Endothelial cell of hepatic sinusoid (primary cell): ENCODE results near the gene MAML2.

ENCODE experiments used
- in situ Hi-C: cut with HindIII; loops from 2 replicates; pipeline ENCODE4 v1.10.0; 2017; ENCODE audit warnings: low sequenced_read_pairs

Gene MAML2

GRCh38 chr11:96027021-96027420 lies 316.0 kb downstream of the MAML2 start:
- in situ Hi-C loops, result no loop called here

DNA sequence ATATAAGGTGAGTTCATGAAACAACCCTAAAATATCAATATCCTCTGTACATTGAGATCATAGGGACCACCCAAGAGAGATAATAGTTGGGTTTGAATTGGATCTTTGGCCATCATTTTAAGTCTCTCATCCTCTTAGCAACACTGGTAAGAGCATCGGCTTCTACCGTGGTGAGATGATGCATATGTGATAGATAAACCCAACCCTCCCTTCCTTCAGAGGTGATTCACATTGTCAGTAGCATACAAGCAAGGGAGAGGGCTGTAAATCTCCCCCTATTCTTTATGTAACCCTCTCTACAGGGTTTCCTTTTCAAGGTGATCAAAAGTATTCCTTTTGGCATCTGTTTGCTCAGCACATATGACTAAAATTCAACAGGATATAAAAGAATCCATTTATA lies 316.7 kb downstream of the MAML2 start:
- in situ Hi-C loops, result no loop called here

GRCh38 chr11:96024666-96025065 lies 318.3 kb downstream of the MAML2 start:
- in situ Hi-C loops, result no loop called here

GRCh38 chr11:96023275-96023674 lies 319.7 kb downstream of the MAML2 start:
- in situ Hi-C loops, result no loop called here

DNA sequence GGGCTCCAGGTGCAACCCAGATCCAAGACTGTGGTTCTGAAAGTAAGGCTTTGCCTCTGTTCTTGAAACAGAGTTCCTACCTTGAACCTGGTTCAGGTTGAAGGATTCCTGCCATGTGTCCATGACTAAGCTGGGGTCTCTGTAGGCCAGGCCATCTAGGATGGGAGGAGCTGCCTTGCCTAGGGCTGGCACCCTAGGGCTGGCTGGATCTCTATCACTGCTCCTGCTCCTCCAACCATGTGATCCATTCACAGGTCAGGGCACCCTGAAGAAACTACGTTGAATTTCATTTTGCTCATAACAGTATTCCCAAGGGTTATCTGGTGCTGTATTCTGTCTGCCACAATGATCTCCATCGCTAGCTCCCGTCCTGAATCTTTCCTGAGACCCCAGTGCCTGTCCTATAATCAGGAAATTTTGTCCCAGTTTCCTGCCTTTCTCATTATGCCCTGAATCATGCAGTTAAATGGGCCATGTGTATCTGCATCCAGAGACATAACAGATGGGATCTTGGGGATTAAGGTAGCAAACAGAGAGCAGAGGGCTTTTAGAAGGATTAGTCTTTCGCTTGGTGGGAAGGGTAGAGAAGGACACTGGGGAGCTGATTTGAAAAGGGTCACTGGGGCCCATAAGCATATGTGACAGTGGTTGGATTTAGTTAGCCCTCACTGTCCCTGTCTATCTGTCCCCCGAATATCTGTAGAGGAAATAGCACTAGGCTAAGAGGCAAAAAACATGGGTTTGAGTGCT lies 320.9 kb downstream of the MAML2 start:
- in situ Hi-C loops, result no loop called here

DNA sequence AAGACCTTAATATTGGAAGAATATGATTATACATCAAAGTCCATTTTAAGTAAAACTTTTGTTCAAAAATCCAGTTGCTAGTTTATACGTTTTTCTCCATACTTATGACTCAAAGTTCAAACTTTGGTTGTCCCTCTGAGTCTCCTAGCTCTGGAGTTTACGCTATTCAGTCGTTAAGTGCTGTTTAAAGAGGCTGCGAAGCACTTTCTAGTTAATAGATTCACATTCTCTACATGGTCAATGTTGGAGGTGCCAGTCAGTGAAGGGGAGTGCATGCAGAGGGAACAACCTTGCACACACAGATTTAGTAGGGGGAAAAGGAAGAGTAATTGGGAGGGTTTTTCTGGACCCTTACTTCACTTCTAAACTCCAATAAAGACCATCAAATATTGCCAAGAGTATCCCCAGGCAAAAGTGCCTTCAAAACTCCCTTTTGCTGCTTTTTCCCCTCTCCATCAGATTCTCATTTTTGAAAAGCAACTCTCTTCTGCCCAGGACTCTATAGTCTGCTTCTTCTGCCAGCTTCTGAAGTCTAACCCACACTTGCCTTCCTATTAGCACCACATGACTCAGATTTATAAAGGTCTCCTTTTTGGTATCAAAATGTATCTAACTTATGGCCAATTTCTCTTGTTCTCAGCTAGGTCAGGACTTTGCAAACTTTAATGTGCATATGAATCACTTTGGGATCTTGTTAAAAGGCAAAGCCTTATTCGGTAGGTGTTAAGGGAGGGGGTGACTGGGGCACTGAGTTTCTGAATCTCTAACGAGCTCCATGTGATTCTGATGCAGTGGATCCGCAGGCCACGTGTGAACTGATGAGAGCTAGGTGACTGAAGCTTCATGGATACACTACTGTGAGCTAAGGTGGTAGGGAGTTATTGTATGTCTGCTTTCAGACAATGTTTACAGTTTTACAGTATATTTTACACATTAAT lies 322.9 kb downstream of the MAML2 start:
- in situ Hi-C loops, result no loop called here

GRCh38 chr11:96019281-96019680 lies 323.7 kb downstream of the MAML2 start:
- in situ Hi-C loops, result no loop called here

GRCh38 chr11:96017856-96018255 lies 325.1 kb downstream of the MAML2 start:
- in situ Hi-C loops, result no loop called here

- in situ Hi-C loops, result no loop called here
Observed at GRCh38 chr11:96016978-96017502, 326.0 kb downstream of the MAML2 start.

DNA sequence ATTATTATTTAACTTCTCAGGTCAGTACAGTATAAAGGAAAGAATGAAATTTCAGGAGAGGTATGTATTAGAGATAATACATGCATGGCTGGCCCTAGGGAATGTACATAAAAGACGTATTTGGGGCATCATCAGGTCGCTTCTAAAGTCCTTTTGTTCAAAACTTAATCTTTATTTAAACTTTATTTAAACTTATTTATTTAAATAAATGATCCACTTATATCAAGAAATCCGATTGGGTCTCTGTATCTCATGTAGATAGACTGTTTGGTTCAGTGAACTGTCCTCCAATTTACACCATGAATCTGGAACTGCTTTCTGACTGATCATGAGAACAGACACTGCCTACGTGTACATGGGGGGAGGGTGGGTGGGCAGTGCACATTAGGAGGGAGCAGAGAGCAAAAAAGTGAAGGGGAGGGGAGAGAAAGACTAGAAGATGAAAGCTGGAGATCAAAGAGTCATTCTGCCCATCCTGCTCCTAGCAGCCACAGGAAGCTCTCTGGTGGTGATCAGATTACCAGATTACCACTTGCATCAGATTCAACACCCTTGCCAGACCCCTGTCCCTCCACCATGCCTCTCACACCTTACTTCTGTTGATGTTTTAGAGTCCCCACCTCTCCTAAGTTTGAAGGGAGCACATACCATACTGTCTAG lies 327.0 kb downstream of the MAML2 start:
- in situ Hi-C loops, result no loop called here

DNA sequence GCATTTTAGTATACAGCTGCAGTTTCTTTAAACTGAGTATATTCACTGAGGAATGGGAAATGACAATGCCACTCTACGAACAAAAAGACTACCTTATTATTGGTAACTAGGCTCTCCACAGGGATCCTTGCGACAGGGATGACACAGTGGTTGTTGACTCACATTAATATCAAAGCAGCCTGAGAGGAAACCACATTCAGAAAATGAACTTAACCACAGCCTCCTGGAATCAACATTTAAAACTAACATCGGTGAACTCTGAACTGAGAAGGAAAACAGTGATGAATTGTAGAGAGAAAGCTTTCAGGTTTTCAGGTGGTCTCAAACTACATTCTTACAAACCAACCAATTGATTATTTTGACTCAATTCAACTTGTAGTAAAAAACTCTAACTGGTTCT lies 328.8 kb downstream of the MAML2 start:
- in situ Hi-C loops, result no loop called here

DNA sequence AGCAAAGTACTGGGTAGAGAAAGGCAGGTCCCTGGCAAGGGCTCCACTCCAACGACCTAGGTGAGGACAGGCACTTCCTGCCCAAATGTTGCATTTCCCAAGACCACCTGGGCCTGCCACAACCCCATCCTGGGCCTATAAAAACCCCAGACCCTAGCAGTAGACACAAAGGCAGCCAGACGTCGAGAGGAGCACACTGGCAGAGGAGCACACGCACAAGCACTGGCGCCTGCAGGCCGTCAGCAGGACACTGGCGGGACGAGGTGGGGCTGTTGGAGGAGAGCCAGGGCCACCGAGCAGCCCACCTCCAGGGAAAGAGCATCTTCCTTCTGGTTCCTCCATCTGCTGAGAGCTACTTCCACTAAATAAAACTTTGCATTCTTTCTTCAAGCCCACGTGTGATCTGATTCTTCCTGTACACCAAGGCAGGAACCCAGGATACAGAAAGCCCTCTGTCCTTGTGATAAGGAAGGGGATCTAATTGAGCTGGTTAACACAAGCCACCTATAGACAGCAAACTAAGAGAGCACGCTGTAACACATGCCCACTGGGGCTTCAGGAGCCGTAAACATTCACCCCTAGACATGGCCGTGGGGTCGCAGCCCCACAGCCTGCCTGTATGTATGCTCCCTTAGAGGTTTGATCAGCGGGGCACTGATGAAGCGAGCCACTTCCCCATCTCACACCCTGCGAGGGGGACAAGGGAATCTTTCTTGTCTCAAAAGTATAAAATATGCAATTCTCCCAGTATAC lies 329.4 kb downstream of the MAML2 start:
- in situ Hi-C loops, result no loop called here

- in situ Hi-C loops, result no loop called here
Observed at GRCh38 chr11:96012086-96012824, 330.7 kb downstream of the MAML2 start.

DNA sequence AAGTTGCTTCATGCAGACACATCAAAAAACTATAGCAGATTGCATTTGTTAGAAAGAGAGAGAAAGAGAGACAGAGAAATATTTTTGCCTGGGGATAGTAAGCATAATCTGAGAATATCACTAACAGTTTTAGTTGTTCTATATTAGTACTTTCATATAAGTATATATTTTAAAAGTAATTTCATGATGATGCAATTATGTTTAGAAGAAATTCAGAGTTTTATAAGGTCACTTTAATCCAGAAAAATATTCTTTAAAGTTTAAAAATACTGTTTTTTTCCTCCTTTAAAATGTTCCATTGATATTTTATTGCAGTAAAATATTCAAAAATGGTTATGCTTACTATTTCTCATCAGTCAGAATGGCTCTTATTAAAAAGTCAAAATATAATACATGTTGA lies 332.3 kb downstream of the MAML2 start:
- in situ Hi-C loops, result no loop called here

- in situ Hi-C loops, result no loop called here
Observed at GRCh38 chr11:96008161-96008720, 334.8 kb downstream of the MAML2 start.

DNA sequence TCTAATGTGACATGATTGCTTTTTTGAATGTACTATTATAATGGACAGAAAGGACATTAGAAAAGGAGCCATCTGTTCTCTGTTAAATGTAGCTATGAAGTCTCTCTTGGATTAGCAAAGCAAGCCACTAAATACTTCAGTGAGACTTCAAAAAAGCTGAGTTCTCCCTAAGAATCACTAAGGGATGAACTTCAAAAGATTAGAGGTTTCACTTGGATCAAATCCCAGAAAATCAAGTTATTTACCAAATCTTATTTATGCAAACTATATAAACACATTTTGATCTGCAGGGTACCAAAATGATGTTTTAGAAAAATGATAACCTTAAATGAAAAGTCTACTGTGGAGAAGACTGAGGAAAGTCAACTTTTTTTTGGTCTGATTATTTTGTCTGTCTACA lies 337.0 kb downstream of the MAML2 start:
- in situ Hi-C loops, result no loop called here

GRCh38 chr11:96004862-96005261 lies 338.1 kb downstream of the MAML2 start:
- in situ Hi-C loops, result no loop called here

- in situ Hi-C loops, result no loop called here
Observed at GRCh38 chr11:96002754-96003290, 340.2 kb downstream of the MAML2 start.

DNA sequence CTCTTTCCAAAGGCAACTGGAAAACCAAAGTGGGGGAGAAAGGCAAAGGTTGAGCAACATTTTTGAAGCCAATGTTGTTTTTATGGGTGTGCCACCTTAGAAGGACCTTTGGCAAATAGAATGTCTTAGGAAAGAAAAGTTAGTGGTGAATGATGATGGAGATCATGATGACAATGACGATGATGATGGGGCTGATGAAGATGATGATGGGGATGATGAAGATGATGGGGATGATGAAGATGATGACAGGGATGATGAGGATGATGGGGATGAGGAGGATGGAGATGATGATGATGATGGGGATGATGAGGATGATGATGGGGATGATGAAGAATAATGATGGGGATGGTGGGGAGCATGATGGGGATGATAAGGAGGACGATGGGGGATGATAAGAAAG lies 340.7 kb downstream of the MAML2 start:
- in situ Hi-C loops, result no loop called here
